Measurements from ENCODE around the gene XRCC1.
"Not testable (repeated sequence)": the region's sequence is repeated elsewhere in the genome, so short reads cannot be mapped to it uniquely, and the experiment has no call there.

Gene XRCC1

DNA sequence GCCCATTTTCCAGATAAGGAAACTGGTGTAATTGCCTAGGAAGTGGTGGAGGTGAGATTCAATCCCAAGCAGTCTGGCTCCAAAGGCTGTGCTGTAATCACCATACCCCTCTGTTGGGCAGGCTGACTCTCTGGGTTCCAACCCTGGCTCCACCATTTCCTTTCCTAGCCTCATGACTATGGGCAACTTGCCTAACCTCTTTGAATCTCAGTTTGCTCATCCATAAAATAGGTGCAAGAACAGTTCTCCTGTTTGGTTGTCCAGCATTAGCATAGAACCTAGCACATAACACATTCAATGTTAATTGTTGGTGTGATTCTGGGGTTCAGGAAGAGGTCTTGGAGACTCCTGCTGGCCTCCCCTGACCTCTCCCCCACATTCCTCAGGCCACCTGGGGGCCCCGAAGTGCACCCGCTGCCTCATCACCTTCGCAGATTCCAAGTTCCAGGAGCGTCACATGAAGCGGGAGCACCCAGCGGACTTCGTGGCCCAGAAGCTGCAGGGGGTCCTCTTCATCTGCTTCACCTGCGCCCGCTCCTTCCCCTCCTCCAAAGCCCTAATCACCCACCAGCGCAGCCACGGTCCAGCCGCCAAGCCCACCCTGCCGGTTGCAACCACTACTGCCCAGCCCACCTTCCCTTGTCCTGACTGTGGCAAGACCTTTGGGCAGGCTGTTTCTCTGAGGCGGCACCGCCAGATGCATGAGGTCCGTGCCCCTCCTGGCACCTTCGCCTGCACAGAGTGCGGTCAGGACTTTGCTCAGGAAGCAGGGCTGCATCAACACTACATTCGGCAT lies 23.3 kb upstream of the XRCC1 start:
- DNase-seq, result no peak

DNA sequence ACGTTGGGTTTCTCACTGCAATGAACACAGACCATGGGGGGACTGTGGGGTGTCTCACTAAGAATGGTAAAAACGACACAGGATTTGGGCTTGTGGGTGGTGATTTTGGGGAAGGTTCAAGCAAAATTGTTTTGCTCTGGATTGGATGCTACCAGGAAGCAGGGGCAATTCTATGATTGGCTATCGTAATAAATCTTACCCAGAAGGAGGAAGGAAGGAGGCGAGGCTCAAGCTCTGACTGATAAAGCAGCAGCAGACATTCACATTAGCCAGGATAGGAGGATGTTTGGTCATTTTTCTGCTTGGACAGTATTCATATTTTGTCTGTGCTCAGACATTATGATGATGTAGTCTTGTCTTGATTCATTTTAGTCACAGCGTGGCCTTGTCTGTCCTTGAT lies 22.5 kb upstream of the XRCC1 start:
- no peak for DNase-seq

DNA sequence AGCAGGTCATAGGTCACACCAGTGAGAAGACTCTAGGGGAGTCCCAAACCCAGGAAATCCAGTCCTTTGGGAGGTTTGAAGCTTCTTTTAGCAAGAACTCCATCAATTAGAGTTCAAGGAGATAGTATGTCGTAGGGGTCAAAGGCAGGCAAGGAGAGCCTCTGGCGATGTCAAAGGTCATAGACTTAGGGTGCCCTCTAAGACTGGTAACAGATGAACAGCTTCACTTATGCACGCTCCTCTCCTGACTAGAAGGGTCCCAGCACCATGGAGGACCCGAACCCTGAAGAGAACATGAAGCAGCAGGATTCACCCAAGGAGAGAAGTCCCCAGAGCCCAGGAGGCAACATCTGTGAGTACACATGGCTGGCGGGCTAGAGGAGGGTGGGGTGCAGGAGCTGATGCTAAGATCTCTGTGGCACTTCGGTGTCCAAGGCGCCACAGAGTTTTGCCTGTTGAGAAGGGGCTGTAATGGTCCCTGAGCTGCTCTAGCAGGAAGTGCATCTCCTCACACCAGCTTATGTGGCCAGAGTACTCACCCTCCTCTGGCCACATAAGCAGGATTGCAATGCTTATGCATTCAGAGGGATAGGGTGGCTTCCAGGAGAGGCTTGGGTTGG lies 21.6 kb upstream of the XRCC1 start:
- no peak for DNase-seq

DNA sequence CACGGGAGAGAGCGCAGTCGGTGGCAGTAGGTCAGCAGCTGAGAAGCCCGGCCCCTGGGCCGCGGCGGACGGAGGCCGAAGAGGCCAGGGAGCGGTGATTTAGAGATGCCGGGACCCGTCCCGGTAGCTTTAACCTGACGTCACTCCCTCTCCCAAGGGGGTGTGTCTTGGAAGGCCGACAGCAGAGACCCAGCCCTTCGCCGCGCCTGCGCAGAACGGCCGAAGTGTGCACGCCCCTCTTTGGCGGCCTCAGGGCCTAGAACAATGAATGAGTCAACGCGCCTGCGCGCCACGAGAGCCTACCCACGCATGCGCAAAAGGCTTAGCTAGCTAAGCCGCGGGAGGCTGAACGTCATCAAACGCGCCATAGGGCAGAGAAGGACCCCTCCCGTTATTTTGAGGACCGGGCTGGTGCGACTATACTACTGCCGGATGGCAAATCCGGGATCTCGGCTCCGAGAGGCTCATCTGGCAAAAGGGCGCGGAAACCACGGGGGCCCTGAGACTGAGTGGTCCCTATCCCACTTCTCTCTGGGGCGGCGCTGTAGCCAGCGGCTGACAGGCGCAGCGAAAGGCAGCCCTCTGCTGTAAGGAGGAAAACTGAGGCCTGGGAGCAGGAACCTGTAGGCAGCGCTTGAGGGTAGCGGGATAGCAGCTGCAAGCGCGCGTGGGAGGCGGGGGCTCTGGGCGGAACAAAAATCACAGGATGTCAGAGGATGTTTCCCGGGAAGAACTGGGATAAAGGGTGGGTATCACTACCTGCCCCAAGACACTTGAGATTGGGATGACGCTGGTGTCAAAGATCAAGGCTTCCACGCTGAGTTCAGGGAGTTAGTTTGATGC lies 20.9 kb upstream of the XRCC1 start, which contains the start of the genes IRGQ and ZNF576:
IRGQ (minus strand) TSS at position 136 of the 843 bp plus-strand sequence. CDS start 796 bp downstream, outside the sequence.
ZNF576 (plus strand) TSS at position 597 of the 843 bp plus-strand sequence. CDS start 514 bp downstream, outside the sequence.
- peak; percentile 91 for DNase-seq

DNA sequence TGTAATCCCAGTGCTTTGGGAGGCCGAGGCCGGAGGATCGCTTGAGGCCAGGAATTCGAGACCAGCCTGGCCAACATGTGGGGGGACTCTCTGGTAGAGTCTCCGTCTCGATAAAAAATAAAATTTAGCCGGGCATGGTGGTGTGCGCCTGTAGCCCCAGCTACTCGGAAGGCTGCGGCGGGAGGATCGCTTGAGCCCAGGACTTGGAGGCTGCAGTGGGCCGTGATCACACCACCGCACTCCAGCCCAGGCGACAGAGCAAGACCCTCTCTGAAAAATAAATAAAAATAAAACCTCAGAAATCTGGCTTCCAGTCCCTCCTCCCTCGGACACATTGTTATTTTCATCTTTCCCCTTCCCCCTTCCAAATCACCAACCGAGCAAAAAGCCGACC lies 20.3 kb upstream of the XRCC1 start:
- no peak for DNase-seq

DNA sequence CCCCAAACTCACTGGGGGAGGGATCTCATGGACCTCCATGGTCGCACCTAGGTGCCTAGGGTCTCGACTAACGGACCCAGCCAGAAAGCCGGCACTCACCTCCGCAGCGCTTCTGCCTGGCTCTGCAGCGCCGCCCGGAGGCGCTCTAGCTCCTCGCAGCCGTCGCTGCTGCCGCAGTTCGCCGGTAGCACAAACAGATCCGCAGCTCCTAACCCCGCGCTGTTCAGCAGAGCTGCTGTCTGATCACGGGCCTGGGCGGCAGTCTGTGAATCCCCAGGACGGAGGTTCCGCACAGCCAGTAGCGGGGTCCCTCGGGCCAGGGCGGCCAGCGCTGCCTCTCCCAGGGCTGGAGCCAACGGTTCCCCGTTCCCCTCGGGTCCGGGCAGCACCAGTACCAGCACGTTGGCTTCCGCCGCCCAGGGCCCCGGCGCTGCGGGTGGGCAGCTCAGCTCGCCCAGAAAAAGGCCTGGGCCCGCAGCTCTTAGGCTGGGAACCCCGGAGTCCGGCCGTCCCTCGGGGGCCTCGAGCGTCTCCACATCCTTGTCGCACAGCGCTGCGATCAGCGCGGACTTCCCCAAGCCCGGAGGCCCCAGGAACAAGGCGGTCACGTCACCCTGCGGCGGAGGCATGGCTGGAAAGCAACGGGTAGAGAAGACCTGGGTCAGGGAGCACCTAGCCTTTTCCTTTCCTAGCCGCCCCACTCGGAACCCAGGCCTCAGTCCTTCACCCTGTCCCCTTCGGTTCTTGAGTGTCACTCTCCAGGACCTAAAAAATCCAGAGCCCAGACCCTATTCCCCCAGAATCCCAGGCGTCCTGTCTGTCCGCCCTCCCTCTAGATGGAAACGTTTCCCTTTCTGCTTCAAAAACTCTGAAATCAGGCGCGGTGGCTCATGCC lies 19.6 kb upstream of the XRCC1 start:
- DNase-seq, result no peak

DNA sequence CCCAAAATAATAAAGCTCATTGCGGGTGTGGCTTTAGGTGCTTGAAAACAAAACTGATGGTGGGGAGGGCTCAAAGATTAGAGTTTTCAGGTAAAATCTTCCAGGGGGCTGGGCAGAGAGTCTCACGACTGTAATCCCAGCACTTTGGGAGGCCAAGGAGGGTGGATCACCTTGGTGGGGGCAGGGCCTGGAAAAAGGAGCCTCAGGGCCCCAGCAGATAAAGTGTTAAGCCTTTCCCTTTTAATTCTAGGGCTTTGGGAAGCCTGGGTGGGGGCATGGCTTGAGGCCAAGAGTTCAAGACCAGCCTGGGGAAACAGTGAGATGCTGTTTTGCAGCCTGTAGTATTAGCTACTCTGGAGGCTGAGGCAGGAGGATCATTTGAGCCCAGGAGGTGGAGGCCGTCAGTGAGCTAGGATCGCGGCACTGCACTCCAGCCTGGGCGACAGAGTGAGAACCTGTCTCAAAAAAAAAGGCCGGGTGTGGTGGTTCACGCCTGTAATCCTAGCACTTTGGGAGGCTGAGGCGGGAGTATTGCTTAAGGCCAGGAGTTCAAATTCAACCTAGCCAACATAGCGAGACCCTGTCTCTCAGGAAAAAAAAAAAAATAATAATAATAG lies 18.9 kb upstream of the XRCC1 start:
- no peak for DNase-seq

DNA sequence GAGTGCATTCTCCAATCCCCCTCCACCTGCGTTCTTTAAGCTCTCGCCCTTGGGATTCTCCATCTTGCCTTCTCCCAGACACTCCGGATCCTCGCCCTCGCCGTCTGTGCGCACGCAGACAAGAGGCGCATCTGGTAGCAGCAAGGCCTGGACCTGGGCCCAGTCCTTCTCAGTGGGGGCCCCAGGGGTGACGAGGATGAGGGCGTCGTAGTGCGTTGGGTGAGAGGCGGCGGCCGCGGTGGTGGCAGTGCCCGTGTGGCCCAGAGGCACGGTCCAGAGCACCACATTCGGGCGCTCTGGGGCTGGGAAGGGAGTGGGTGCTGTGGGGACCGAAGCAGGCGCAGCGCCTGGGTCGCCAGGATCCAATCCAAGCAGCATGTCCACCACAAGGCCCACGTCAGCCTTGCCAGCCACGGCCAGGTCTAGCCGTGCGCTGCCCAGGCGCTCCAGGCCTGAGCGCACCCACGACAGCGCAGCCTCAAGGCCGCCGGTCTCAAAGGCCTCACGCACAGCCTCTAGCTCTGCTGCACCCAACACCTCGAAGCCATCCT lies 17.5 kb upstream of the XRCC1 start:
- no peak for DNase-seq

DNA sequence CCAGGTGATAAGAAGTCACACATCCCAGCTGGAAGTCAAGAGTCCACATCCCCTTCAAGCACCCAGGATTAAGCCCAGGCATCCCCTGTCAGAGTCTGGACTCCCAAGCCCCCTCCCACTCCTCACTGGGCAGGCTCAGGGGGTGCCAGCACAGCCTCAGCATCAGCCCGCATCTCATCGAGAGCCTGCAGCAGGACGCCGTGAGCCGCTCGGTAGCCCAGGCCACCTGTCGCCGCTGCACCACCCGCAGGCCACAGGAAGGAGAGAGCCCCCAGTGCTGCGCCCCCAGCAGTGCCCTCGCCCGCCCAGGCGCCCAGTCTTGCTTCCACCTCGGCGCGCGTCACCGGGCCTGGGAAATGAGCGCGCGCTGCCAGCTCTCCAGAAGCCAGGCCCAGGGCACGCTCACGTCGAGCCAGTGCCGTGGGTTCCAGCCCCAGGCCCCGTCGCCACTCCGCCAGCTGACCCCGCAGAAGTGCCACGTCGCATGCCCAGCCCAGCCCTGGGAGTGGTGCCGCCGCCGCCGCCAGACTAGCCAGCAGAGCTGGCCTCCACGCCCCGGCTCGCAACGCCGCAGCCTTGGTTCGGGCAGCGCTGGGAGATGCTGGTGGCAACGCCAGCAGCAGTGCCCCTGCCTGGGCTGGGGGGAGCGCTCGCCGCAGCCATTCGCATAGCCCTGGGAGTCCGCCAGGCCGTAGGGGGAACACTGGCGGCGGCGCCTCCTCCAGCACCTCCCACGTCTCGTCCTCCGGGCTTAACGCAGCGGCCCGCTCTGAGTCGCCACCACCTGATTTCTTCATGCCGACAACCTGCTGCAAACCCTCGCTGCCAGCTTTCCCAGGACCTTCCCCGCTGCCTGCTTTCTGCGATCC lies 16.8 kb upstream of the XRCC1 start:
- DNase-seq, result no peak

DNA sequence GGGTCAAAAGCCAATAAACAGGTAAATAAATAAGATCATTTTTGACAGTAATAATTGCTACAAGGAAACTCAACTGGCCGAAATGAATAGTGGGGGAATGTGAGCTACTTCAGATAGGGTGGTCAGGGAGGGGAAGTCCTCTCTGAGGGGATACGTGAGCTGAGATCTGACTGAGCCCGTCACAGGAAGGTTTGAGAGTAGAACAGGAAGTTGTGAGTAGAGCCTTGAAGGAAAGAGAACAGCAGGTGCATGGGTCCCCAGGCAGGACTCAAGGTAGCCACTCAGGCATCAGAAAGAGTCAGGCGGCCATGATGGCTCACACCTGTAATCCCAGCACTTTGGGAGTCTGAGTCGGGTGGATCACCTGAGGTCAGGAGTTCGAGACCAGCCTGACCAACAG lies 14.4 kb upstream of the XRCC1 start:
- DNase-seq, result no peak

DNA sequence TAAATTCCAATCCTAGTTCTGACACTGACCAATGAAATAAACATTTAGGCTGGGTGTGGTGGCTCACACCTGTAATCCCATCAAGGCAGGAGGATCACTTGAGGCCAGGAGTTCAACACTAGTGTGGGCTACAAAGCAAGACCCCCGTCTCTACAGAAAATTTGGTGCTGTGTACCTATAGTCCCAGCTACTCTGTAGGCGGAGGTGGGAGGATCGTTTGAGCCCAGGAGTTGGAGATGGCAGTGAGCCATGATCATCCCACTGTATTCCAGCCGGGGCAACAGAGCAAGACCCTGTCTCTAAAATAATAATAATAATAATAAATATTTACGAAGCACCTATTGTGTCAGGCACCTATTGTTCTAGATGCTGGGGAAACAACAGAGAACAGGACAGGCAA lies 13.9 kb upstream of the XRCC1 start:
- no peak for DNase-seq

DNA sequence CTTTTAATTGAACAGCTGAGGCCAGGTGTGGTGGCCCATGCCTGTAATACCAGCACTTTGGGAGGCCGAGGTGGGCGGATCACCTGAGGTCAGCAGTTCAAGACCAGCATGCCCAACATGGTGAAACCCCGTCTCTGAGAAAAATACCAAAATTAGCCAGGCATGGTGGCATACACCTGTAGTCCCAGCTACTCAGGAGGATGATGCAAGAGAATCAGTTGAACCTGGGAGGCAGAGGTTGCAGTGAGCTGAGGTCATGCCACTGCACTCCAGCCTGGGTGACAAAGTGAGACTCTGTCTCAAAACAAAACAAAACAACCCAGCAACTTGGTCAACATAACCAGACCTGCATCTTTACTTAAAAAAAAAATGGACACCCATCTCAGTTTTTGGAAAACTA lies 11.7 kb upstream of the XRCC1 start:
- DNase-seq, result not testable (repeated sequence)

DNA sequence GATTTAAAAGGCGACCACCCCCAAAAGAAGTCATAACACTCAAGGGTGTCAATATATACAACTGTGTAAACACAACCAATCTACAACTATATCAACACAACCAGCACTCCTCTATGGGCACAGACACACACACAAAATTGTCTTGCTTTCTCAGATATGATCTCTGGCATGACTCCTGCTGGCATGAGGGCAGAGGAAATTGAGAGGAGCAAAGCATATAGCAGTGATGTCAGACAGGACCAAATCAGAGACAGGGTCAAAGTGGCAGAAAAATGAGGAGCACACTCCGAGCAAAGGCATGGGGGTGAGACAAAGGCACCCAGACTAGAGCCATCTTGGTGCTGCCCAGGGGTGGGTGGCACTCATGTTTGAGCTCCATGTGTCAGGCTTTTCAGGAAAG lies 11.0 kb upstream of the XRCC1 start:
- no peak for DNase-seq

DNA sequence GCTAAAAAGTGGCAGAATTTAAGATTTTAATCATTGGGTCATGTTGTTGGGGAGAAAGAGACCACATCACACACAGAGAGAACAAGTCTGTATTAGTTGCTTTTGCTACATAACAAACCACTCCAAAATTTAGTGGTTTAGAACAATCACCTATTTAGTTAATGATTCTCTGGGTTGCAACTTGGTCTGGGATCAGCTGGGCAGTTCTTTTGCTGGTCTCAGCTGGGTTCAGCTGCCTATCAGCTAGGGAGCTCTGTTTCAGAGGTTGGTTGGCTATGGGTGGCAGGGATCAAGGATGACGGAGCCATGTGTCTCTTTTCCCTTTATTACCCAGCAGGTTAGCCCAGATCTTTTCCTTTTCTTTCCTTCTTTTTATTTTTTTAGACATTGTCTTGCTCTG lies 9.2 kb upstream of the XRCC1 start:
- DNase-seq, result no peak

DNA sequence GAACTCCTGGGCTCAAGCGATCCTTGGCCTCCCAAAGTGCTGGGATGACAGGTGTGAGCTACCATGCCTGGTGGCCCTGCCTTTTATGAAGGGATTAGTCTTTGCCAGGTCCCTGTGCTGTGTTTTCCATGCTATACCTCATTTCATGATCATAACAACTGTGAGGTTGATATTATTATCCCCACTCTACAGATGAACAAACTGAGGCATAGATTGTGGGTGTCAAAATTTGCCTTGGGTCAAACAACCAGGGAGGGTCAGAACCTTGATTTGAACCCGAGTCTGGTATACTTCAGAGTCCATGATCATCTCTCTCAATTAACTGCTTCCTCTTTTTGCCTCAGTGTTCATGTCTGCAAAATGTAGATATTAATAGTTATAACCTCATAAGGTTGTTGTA lies 7.2 kb upstream of the XRCC1 start:
- no peak for DNase-seq

DNA sequence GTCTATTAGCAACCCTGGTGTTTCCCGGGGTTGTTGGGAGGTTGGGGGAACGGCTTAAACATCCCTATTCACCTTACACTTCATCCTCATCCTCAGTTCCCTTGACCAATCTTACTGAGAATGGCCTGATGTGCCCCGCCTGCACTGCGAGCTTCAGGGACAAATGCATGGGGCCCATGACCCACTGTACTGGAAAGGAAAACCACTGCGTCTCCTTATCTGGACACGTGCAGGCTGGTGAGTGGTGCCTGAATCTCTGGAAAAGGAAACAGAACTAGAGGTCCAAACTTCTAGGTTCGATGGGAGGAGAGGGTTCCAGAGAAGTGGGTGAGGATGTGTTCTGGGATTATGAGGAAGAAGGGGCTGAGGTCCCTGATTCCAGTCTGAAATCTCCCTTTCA lies 6.1 kb upstream of the XRCC1 start:
- DNase-seq, result no peak

DNA sequence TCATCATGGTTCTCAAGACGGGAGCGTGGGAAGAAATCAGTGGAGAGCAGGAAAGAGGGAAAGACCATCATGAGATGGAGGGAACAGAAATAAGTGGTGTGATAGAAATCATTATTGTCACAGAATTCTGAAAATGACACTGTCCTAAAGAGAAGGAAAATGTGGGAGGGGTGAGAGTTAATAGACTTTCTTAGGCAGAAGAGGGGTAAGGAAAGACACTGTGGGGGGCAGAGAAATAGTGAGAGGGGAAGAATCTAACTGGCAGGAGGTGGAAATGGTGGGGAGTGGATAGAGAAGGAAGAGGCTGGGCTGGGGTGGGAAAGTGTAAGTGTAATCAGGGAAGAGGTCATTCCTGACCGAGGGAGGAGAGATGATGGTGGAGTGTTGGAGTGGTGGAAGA lies 3.5 kb upstream of the XRCC1 start:
- no peak for DNase-seq

DNA sequence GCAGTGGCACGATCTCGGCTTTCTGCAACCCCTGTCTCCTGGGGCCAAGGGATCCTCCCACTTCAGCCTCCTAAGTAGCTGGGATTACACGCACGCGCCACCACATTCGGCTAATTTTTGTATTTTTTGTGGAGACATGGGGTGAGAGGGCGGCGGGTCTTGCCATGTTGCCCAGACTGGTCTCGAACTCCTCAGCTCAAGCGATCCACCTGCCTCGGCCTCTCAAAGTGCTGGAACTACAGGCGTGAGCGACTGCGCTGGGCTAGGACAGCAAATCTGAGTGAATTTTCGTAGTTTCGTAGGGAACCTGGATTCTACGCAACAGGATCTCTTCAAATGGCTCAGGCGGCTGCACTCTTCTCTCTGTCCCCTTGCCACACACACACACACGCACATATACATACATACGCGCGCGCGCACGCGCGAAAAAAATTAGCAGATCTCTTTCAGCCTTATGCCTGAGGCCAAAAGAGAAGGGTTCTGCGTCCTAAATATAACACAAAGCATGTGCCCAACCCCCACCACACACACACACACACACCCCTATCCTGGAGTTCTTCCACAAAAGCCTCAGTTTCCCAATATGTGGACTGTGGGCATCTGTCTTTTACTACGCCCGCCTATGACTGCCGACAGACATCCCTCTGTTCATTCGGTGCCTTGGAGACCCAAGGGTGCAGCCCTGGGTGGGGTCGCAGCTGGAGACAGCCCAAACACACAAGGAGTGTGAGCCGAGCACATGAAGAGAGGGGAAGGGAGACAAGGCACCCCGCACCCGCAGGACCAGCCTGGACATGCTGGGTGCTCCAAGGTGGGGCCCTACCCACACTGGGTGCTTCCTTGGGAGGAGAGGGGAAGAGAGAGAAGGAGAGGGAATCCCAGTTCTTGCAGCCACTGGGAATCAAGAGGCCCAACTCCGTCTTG lies 890 bp upstream of the XRCC1 start:
- DNase-seq, result no peak

DNA sequence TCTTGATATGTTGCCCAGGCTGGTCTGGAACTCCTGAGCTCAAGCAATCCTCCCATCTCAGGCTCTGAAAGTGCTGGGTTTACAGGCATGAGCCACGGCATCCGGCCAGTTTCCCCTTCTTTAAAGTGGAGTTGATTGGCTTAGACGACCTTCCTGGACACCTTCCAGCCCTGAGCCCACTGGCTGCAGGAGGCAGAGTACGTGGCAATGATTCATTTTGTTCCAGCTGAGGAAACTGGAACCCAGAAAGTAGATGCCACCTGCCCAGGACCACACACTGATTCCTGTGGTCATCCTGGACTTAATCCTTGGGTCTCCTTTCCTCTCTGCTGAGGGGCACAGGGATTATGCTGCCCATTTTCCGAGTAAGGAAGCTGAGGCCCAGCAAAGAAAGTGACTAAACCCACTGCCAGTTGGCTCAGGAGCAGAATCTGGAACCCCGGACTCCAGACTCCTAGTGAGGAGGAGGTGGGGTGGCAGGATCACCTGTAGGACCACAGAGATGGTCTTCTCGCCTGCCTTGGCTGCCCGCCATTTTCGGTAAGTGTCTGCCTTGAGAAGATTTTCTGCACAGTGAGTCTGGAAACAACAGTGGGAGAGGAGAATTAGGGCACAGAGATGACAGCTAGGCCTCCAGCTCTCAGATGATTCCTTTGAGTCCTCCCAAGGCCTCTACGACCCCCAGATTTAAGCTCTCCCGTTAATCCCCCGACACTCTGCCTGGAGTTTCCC lies 737 bp downstream of the XRCC1 start:
- no peak for DNase-seq
